Naive B cell (primary cell): ENCODE data around the gene NEK5. TPM values are rescaled to one million over a fixed set of nuclear protein-coding genes. Genes with fewer than 3 reads are reported as not detected.

Experiments used
- ATAC-seq, 2 donors: fragments of 150-1000 bp; cut with Tn5 transposase; 2 replicates each; pipeline ENCODE4 v1.10.0; 2021; ENCODE audit warnings: low read depth in 2 of 2, mild to moderate bottlenecking in 2 of 2, moderate library complexity in 2 of 2
- DNase-seq: peaks from one replicate; pipeline ENCODE4 v3.0.0; 2022
- H3K27ac Mint-ChIP-seq, 6 donors: one replicate each; pipeline ENCODE4 v1.8.0; 2020 to 2022; ENCODE audit warnings: mild to moderate bottlenecking in 6 of 6, mixed read lengths in 6 of 6, moderate library complexity in 5 of 6, inconsistent platforms in 2 of 6
- H3K27me3 Mint-ChIP-seq, 3 donors: one replicate each; pipeline ENCODE4 v1.8.0; 2021 to 2022; ENCODE audit warnings: mixed read lengths in 3 of 3, mild to moderate bottlenecking in 1 of 3
- H3K36me3 Mint-ChIP-seq, 2 donors: one replicate each; pipeline ENCODE4 v1.8.0; 2020 to 2022; ENCODE audit warnings: mixed read lengths in 2 of 2, inconsistent platforms in 1 of 2, mild to moderate bottlenecking in 1 of 2
- H3K4me1 Mint-ChIP-seq, 3 donors: one replicate each; pipeline ENCODE4 v1.8.0; 2020 to 2022; ENCODE audit warnings: mixed read lengths in 3 of 3, inconsistent platforms in 1 of 3, mild to moderate bottlenecking in 1 of 3, moderate library complexity in 1 of 3
- H3K4me3 Mint-ChIP-seq, 8 donors: one replicate each; pipeline ENCODE4 v1.8.0; 2020 to 2022; ENCODE audit warnings: mild to moderate bottlenecking in 8 of 8, mixed read lengths in 8 of 8, moderate library complexity in 8 of 8, inconsistent platforms in 2 of 8
- H3K9me3 Mint-ChIP-seq, 7 donors: one replicate each; pipeline ENCODE4 v1.8.0; 2020 to 2022; ENCODE audit warnings: mixed read lengths in 7 of 7, mild to moderate bottlenecking in 5 of 7, inconsistent platforms in 2 of 7, moderate library complexity in 1 of 7
- polyA plus RNA-seq, 6 donors: library from polyadenylated mRNA; unstranded; fragments of 300-500 nt; fragmentation: Illumina TruSeq; gene quantifications; one replicate each; pipeline ENCODE4 v1.2.3, GENCODE V29; 2021; ENCODE audit warnings: low read depth in 6 of 6

NEK5 gene
- polyA plus RNA-seq, 6 donors from 2014 or later = 0.17 to 0.28 (median 0.21) TPM; not detected in 2

DNA sequence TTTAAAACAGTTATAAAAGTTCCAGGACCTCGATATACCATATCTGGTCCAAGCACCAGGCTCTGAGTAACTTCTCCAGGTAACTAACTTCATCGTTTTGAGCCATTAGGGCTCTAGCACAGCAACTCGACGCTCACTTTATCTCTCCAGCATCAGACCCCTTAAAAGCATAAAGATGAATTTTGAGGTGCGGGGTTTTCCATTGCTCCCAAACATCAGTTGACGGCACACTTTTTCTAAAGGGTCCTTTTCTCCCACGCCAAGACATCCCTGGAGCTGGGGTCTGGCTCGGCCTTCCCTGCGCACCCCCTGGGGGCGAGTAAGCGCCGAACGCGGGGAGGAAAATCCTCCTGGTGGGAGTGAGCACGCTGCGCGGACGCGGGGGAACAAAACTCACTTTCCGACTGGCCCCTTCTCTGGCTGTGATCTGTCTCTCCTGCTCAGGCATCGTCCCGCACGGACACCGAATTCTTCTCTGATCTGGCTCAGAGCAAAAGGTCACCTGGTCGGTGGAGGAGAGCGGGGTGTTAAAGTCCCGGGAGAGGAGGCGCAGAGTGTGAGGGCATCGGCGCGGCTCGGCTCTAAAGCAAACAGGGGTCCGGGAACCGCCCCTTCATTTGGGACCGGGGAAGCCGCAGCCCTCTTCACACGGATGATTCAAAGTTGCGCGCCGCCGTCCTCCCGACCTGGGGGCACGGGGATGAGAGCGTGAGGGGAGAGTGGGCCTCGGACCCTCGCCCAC lies 117.8 kb downstream of the NEK5 start, which contains the start of gene ATP7B:
TSS of gene ATP7B (minus strand) at position 561 of the 742 bp plus-strand sequence. CDS start at position 448, 113 bp downstream.
- ATAC-seq = no peak

DNA sequence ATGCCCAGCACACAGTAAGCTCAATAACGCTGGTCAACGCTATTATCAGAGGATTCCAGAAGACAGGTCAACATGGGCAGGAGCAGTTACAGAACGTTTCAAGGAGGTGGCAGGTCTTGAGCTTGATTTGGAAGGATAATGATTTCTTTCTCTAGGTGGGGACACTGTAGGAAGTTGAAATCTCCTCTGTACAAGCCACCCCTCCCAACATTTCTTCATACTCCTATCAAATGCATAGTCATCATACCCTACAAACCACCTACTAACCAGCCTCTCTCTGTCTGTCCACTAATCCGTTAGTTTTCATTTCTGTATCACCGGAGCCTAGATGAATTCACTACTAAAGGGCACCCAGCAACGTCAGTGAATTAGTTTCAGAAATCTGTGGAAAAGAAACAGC lies 118.9 kb downstream of the NEK5 start:
- no peak for ATAC-seq
- H3K9me3 Mint-ChIP-seq = no peaks in the 10 kb centered on the region
- H3K27ac Mint-ChIP-seq = no peak overlapping the region
- peaks cover 6 to 20% (median 12%) of the 10 kb centered on the region in 3 donors for H3K4me1 Mint-ChIP-seq
- peak overlapping the region in 6 of 8 donors; percentile 5 to 97 (median 32) for H3K4me3 Mint-ChIP-seq
- DNase-seq = no peak
- peaks cover 26 to 48% (median 47%) of the 10 kb centered on the region in 3 donors for H3K27me3 Mint-ChIP-seq
- no peaks in the 10 kb centered on the region for H3K36me3 Mint-ChIP-seq

More for the DNA sequence above, 117.8 kb downstream of the NEK5 start, which contains the start of gene ATP7B:
- peaks cover 11 to 26% (median 18%) of the 10 kb centered on the region in 3 donors for H3K4me1 Mint-ChIP-seq
- peaks cover 0 to 5% of the 10 kb centered on the region in 2 donors for H3K36me3 Mint-ChIP-seq
- no peaks in the 10 kb centered on the region for H3K9me3 Mint-ChIP-seq
- DNase-seq = peak; percentile 18
- peak within 1 kb of the TSS; percentile 87 to 98 (median 96) for H3K27ac Mint-ChIP-seq
- peak within 1 kb of the TSS; percentile 90 to 100 (median 98) for H3K4me3 Mint-ChIP-seq
- H3K27me3 Mint-ChIP-seq = peaks cover 25 to 47% (median 38%) of the 10 kb centered on the region in 3 donors

DNA sequence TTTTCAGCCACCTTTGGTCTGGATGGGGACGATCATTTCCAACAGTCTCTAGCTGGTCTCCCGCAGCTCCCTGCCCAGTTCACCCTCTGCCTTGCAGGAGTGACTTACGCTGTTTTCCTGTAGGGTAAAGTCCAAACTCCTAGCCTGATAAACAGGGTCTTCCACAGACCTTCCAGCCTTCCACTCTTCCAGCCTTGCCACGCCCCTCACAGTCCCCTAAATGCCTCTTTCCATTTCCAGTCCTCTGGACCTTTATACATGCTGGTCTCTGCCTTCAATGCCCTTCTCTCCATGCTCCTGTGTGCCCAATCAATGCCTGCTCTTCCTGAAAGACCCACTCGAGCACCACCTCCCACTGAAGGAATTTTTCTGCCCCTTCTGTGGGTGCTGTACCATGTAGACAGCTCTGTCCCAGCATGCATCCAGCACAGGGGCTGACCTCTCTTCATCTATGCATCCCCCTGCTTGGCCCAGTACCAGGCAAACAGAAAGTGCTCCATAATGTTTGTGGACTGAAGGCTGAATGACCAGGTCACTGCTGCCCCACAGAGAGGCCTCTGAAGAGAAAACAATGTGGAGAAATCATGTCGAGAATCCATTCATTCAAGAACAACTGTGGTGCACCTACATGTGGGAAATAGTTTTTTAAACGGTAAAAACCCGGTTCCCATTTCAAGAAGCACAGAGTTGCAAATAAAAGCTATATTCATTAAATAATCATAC lies 122.2 kb downstream of the NEK5 start:
- Mint-ChIP-seq H3K27ac (peak overlapping the region in 1 of 6 donors; percentile 0), H3K36me3 (no peaks in the 10 kb centered on the region), H3K4me1 (peaks cover 6 to 9% (median 7%) of the 10 kb centered on the region in 3 donors), H3K27me3 (peaks cover 26 to 48% (median 47%) of the 10 kb centered on the region in 3 donors), H3K4me3 (no peak overlapping the region), H3K9me3 (no peaks in the 10 kb centered on the region)
- ATAC-seq (no peak), DNase-seq (no peak)

DNA sequence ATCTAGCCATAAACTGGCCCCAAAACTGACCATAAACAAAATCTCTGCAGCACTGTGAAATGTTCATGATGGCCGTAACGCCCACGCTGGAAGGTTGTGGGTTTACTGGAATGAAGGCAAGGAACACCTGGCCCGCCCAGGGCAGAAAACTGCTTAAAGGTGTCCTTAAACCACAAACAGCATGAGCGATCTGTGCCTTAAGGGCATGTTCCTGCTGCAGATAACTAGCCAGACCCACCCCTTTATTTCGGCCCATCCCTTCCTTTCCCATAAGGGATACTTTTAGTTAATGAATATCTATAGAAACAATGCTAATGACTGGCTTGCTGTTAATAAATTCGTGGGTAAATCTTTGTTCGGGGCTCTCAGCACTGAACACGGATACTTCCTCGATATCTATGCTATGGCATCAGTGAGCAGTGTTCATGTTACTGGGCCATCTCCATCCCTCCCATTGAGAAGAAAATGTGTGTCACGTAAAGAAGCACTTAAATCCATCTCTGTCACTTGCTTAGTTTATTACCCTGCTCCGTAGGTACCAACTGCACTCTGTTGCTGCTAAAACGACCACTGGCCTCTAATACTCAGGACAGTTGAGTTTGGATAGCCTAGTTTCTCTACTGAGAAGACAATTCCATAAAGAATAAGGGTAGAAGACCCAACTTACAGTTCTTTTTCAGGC lies 122.9 kb downstream of the NEK5 start:
- Mint-ChIP-seq H3K27me3 (peaks cover 30 to 44% (median 43%) of the 10 kb centered on the region in 3 donors), H3K9me3 (no peaks in the 10 kb centered on the region), H3K27ac (no peak overlapping the region), H3K36me3 (no peaks in the 10 kb centered on the region), H3K4me1 (peaks cover 2 to 5% (median 3%) of the 10 kb centered on the region in 3 donors), H3K4me3 (no peak overlapping the region)
- no peak for DNase-seq
- ATAC-seq = no peak

DNA sequence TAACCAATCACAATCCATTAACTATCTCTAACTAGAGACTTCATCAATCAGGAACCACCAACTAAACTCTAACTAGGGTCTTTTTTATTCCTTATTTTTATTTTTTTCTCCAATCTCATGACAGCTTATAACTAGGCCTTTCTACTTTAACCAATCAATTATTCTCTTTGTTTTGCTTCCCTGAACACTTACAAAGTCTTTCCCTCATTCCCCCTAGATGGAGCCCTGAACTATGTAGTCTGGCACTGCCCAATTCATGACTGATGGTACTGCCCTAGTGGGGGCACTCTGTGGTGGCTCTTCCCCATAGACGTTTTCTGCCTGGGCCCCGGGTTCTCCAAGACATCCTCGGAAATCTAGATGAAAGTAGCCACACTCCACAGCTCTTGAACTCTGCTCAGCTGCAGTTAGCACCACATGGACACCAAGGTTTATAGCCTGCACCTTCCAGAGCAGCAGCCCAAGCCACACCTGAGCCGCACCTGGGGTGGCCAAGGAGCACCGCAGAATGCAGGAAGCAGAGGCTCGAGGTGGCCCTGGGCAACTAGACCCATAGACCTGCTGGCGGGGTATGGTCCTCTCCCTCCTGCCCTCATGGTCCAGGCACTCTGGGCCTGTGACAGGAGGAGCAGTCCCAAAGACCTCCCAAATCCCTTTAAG lies 124.2 kb downstream of the NEK5 start:
- H3K27ac Mint-ChIP-seq = no peak overlapping the region
- no peak overlapping the region for H3K4me3 Mint-ChIP-seq
- no peaks in the 10 kb centered on the region for H3K4me1 Mint-ChIP-seq
- DNase-seq = no peak
- H3K36me3 Mint-ChIP-seq = no peaks in the 10 kb centered on the region
- peaks cover 20 to 43% (median 43%) of the 10 kb centered on the region in 3 donors for H3K27me3 Mint-ChIP-seq
- no peaks in the 10 kb centered on the region for H3K9me3 Mint-ChIP-seq
- no peak for ATAC-seq

DNA sequence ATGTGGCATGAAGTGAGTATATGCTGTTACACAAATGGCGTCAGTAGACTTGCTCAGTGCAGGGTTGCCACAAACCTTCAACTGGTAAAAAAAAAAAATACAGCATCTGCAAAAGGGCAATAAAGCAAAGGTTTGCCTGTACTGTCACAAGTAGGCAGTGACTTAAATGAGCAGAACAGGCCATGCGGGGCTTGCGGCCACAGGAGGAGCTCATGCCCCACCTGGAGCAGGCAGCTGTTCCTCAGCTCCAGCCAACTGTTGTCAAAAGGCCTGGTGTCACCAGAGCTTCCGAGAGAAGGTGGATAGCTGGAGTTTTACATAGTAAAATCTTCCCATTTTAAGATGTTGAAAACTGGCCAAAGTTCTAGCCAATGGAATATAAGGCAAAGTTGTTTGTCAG lies 125.3 kb downstream of the NEK5 start:
- H3K9me3 Mint-ChIP-seq = no peaks in the 10 kb centered on the region

DNA sequence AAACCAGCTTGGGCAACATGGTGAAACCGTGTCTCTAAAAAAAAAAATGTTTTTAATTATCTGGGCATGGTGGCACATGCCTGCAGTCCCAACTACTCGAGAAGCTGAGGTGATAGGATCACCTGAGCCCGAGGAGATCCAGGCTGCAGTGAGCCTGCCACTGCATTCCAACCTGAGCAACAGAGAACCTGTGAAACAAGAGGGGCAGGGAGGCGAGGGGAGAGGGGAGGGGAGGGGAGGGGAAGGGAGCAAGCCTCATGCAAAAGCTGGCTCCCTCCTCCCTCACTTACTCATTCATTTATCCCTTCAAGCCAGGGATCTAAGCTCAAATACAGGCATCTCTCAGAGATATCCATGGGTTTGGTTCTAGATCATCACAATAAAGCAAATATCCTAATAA lies 126.5 kb downstream of the NEK5 start:
- no peak for ATAC-seq
- Mint-ChIP-seq H3K9me3 (no peaks in the 10 kb centered on the region), H3K27ac (no peak overlapping the region)

More for the DNA sequence above, 125.3 kb downstream of the NEK5 start:
- no peak for ATAC-seq
- H3K27me3 Mint-ChIP-seq = peaks cover 16 to 48% (median 43%) of the 10 kb centered on the region in 3 donors
- no peak overlapping the region for H3K4me3 Mint-ChIP-seq
- DNase-seq = no peak
- no peaks in the 10 kb centered on the region for H3K36me3 Mint-ChIP-seq
- H3K4me1 Mint-ChIP-seq = no peaks in the 10 kb centered on the region
- no peak overlapping the region for H3K27ac Mint-ChIP-seq

DNA sequence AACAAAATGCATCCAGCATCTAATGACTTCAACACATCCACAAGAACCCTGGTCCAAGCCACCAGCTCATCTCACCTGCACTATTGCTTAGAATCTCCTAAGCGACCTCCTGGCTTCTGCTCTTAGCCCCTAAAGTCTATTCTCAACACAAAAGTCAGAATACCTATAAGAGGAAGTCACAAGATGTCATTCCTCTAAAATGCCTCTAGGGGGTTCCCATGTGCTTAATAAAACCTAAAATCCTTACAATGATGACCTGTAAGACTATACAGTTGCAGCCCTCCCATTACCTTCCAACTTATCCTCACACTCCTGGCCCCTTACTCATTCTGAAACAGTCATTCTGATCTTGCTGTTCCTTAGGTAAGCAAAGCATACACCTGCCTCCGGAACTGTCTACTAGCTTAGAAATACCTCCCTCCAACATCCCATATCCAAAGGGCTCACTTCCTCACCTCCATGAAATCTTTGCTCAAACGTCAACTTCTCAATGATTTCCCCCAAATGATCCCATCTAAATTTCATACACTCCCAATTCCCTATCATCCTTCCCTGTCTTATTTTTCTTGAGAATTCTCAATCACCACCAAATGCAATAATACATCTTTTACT lies 127.6 kb downstream of the NEK5 start:
- Mint-ChIP-seq H3K4me1 (no peaks in the 10 kb centered on the region), H3K27ac (peak overlapping the region in 2 of 6 donors; percentile 2 to 17), H3K4me3 (no peak overlapping the region), H3K36me3 (no peaks in the 10 kb centered on the region), H3K9me3 (no peaks in the 10 kb centered on the region), H3K27me3 (peaks cover 22 to 52% (median 43%) of the 10 kb centered on the region in 3 donors)
- ATAC-seq = peak; percentile 73 to 76
- DNase-seq = peak; percentile 36

More for the DNA sequence above, 126.5 kb downstream of the NEK5 start:
- Mint-ChIP-seq H3K4me3 (no peak overlapping the region), H3K27me3 (peaks cover 22 to 52% (median 45%) of the 10 kb centered on the region in 3 donors), H3K4me1 (no peaks in the 10 kb centered on the region), H3K36me3 (no peaks in the 10 kb centered on the region)
- no peak for DNase-seq

DNA sequence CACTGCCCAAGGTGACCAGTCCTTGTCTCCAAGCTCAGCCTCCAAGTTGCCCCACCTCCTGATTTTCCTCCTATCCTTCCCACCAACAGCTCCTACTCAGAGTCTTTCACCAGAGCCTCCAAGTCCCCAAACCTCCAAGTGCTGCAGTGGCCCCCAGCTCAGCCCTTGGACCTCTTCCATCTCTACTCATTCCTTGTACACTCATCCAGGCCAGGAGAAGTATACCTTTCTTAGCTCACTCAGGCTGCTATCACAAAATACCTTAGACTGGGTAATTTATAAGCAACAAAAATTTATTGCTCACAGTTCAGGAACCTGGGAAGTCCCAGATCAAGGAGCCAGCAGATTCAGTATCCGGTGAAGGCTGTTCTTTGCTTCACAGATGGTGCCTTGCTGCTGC lies 129.0 kb downstream of the NEK5 start:
- Mint-ChIP-seq H3K4me1 (no peaks in the 10 kb centered on the region), H3K36me3 (no peaks in the 10 kb centered on the region), H3K9me3 (no peaks in the 10 kb centered on the region), H3K27me3 (peaks cover 22 to 51% (median 41%) of the 10 kb centered on the region in 3 donors), H3K27ac (peak overlapping the region in 2 of 6 donors; percentile 12 to 40), H3K4me3 (no peak overlapping the region)
- ATAC-seq (no peak), DNase-seq (no peak)

DNA sequence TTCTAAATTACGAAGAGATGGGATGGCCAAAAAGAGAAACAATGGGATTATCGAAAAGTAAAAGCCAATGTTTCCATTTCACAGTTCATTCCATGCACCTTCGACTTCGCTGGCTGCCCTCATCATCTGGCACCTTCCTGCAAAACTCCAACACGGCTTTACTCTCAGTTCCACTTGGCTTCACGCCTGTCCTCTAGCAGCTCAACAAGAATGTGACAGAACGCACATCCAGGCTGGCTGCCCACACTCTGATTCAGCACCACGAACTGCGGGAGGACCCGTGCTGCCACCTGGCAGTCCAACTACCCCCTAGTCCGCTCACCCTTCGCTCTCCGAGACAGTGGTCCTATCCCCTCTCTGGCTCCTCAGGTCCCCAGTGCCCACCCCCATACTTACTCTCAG lies 129.4 kb downstream of the NEK5 start:
- Mint-ChIP-seq H3K27ac (peak overlapping the region in 2 of 6 donors; percentile 12 to 40), H3K4me3 (no peak overlapping the region), H3K9me3 (no peaks in the 10 kb centered on the region), H3K36me3 (no peaks in the 10 kb centered on the region), H3K27me3 (peaks cover 26 to 51% (median 41%) of the 10 kb centered on the region in 3 donors), H3K4me1 (no peaks in the 10 kb centered on the region)
- DNase-seq = no peak
- ATAC-seq = no peak

DNA sequence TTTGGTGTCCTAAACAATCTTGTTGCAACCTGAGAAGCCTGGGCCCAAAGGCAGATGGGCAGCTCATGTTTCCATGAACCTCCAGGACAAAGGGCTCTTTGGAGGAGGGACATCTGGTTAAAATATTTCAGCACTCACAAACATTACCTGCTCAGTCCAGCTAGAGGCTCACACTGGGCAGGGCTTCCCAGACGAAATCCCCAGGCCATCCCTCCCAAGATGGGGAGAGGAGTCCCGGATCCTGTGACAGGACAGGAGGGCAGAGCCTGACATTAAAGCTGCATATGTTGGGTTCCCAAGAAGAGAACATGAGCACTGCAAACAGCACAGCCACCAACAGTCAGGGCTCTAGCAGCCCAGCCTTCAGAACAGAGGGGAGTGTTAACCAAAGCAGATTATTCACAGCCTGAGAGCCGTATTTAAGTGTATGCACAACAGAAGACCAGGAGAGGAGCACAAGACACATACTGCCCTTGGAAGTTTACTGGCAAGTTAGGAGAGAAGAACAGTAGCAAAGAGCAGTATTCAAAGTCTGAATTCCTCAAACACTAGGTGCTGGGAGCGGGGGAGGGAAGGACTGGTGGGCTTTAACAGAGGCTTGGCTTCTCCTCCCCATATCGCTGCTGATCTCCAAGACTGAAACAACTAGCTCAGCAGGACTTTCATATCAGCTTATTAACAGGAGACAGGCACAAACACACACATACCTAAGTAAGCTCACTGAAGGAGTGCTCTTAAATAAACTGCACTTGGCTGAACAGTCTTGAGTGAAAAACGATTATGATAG lies 130.0 kb downstream of the NEK5 start:
- DNase-seq = no peak
- peaks cover 27 to 51% (median 41%) of the 10 kb centered on the region in 3 donors for H3K27me3 Mint-ChIP-seq
- H3K4me1 Mint-ChIP-seq = no peaks in the 10 kb centered on the region
- H3K9me3 Mint-ChIP-seq = no peaks in the 10 kb centered on the region
- ATAC-seq = no peak
- H3K36me3 Mint-ChIP-seq = no peaks in the 10 kb centered on the region
- H3K27ac Mint-ChIP-seq = peak overlapping the region in 1 of 6 donors; percentile 69
- H3K4me3 Mint-ChIP-seq = no peak overlapping the region
